ENCODE measurements around the gene POLD3. TPM values are rescaled to one million over a fixed set of nuclear protein-coding genes. Genes with fewer than 3 reads are reported as not detected.

POLD3 gene
- total RNA-seq, 2 experiments from 2014 or later = 4.6 to 5.2 TPM

GRCh38 chr11:74685338-74685737 is 93.0 kb downstream of the POLD3 start:
- DNase-seq (no peak), ATAC-seq (ENCODE audit: poor library complexity) (no peak)
- no peaks in the 10 kb centered on the region for H3K9me3 Mint-ChIP-seq
- Histone ChIP-seq H3K9me3 (ENCODE audit: control insufficient read depth in 1 of 2, insufficient read depth in 1 of 2, low read length in 2 of 2) (peaks cover 0 to 6% of the 10 kb centered on the region in 2 experiments), H3K4me3 (ENCODE audit: low read length) (no peak overlapping the region), H3K27me3 (ENCODE audit: control insufficient read depth in 1 of 2, insufficient read depth in 2 of 2, low read length in 2 of 2) (peaks cover 9 to 14% of the 10 kb centered on the region in 2 experiments), H3K36me3 (ENCODE audit: insufficient read depth, low read length) (no peaks in the 10 kb centered on the region), H3K4me1 (ENCODE audit: insufficient read depth, low read length) (peaks cover 6% of the 10 kb centered on the region), H3K27ac (ENCODE audit: low read depth in 1 of 2, low read length in 2 of 2) (no peak overlapping the region)
- TF ChIP-seq, protein P1, sequence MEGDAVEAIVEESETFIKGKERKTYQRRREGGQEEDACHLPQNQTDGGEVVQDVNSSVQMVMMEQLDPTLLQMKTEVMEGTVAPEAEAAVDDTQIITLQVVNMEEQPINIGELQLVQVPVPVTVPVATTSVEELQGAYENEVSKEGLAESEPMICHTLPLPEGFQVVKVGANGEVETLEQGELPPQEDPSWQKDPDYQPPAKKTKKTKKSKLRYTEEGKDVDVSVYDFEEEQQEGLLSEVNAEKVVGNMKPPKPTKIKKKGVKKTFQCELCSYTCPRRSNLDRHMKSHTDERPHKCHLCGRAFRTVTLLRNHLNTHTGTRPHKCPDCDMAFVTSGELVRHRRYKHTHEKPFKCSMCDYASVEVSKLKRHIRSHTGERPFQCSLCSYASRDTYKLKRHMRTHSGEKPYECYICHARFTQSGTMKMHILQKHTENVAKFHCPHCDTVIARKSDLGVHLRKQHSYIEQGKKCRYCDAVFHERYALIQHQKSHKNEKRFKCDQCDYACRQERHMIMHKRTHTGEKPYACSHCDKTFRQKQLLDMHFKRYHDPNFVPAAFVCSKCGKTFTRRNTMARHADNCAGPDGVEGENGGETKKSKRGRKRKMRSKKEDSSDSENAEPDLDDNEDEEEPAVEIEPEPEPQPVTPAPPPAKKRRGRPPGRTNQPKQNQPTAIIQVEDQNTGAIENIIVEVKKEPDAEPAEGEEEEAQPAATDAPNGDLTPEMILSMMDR (IDR thresholded peaks at IDR 0.05) = no peak
- no peaks in the 10 kb centered on the region for H3K36me3 Mint-ChIP-seq (ENCODE audit: low read depth)
- no peak overlapping the region for H3K27ac Mint-ChIP-seq
- intact Hi-C loops (cut with DNase I, micrococcal nuclease) = no loop called here
- peaks cover 35% of the 10 kb centered on the region for H3K27me3 Mint-ChIP-seq
- CTCF ChIA-PET = no interaction called here
- no peaks in the 10 kb centered on the region for H3K4me1 Mint-ChIP-seq (ENCODE audit: low read depth)
- H3K4me3 Mint-ChIP-seq = no peak overlapping the region
- POLR2A ChIA-PET = no interaction called here

DNA sequence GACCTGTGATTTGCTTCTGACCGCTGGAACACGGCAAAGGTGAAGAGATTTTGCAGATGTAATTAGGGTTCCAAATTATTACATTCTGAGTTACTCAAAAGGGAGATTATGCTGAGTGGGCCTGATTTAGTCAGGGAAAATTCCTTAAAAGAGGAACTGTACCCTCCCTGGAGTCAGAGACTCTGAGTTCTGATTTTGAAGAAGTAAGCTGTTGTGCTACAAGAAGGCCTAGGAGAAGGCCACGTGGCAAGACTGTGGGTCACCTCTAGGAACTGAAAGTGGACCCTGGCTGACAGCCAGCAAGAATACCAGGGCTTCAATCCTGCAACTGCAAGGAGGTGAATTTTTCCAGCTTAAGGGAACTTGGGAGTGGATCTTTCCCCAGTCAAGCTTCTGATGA is 93.5 kb downstream of the POLD3 start:
- Mint-ChIP-seq H3K27ac (no peak overlapping the region), H3K9me3 (no peaks in the 10 kb centered on the region), H3K36me3 (ENCODE audit: low read depth) (no peaks in the 10 kb centered on the region), H3K4me1 (ENCODE audit: low read depth) (no peaks in the 10 kb centered on the region), H3K4me3 (no peak overlapping the region), H3K27me3 (peaks cover 35% of the 10 kb centered on the region)
- peaks cover 6% of the 10 kb centered on the region for H3K4me1 ChIP-seq (ENCODE audit: insufficient read depth, low read length)
- peak in 3 of 14 experiments; percentile 11 to 50 (median 40) for DNase-seq
- CTCF ChIA-PET = interaction anchor here (1.4 kb wide), 1 partner anchor 17 kb away, joined by 4 read pairs; no protein-coding TSS in a partner anchor
- H3K27ac ChIP-seq (ENCODE audit: low read depth in 1 of 2, low read length in 2 of 2) = no peak overlapping the region
- TF ChIP-seq, protein P1 (IDR thresholded peaks at IDR 0.05) = no peak
- H3K36me3 ChIP-seq (ENCODE audit: insufficient read depth, low read length) = no peaks in the 10 kb centered on the region
- no peak overlapping the region for H3K4me3 ChIP-seq (ENCODE audit: low read length)
- H3K27me3 ChIP-seq (ENCODE audit: control insufficient read depth in 1 of 2, insufficient read depth in 2 of 2, low read length in 2 of 2) = peaks cover 9 to 14% of the 10 kb centered on the region in 2 experiments
- ATAC-seq (ENCODE audit: poor library complexity) = no peak
- POLR2A ChIA-PET = no interaction called here
- peaks cover 0 to 6% of the 10 kb centered on the region in 2 experiments for H3K9me3 ChIP-seq (ENCODE audit: control insufficient read depth in 1 of 2, insufficient read depth in 1 of 2, low read length in 2 of 2)
- intact Hi-C loops (cut with DNase I, micrococcal nuclease) = no loop called here

DNA sequence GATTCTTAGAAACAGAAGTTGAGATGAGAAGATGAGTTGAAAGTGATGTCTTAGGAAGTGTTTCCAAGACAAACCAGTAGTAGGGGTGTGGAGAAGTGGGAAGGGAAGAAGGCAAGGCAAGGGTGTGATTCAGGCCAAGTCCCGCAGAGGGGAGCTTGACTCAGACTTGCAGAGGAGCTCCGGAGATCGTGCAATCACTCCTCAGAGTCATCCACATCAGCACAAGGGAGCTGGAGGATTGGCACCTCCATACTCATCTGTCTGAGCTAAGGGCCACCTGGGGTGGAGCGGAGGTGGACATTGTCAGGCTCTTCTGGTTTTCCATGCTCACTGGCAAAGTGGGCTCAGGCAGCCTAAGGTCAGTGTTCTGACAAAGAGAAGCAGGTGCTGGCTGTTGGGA is 94.4 kb downstream of the POLD3 start:
- intact Hi-C loops (cut with DNase I, micrococcal nuclease) = no loop called here
- Mint-ChIP-seq H3K4me1 (ENCODE audit: low read depth) (no peaks in the 10 kb centered on the region), H3K9me3 (no peaks in the 10 kb centered on the region), H3K27me3 (peaks cover 27% of the 10 kb centered on the region), H3K36me3 (ENCODE audit: low read depth) (no peaks in the 10 kb centered on the region), H3K27ac (no peak overlapping the region), H3K4me3 (no peak overlapping the region)
- TF ChIP-seq, protein P1 (IDR thresholded peaks at IDR 0.05) = no peak
- no peak overlapping the region for H3K27ac ChIP-seq (ENCODE audit: low read depth in 1 of 2, low read length in 2 of 2)
- H3K27me3 ChIP-seq (ENCODE audit: control insufficient read depth in 1 of 2, insufficient read depth in 2 of 2, low read length in 2 of 2) = peaks cover 9 to 14% of the 10 kb centered on the region in 2 experiments
- no peak overlapping the region for H3K4me3 ChIP-seq (ENCODE audit: low read length)
- ATAC-seq (ENCODE audit: poor library complexity) (no peak), DNase-seq (no peak)
- H3K9me3 ChIP-seq (ENCODE audit: control insufficient read depth in 1 of 2, insufficient read depth in 1 of 2, low read length in 2 of 2) = peaks cover 0 to 6% of the 10 kb centered on the region in 2 experiments
- H3K36me3 ChIP-seq (ENCODE audit: insufficient read depth, low read length) = no peaks in the 10 kb centered on the region
- CTCF ChIA-PET = interaction anchor here (1.4 kb wide), 1 partner anchor 16 kb away, joined by 4 read pairs; no protein-coding TSS in a partner anchor
- POLR2A ChIA-PET = no interaction called here
- H3K4me1 ChIP-seq (ENCODE audit: insufficient read depth, low read length) = peaks cover 6% of the 10 kb centered on the region
